HG03439 (cell line): ENCODE measurements around the gene SMAGP.
"Not testable (repeated sequence)": the region's sequence is repeated elsewhere in the genome, so short reads cannot be mapped to it uniquely, and the experiment has no call there.

Experiments
- ATAC-seq: cut with Tn5 transposase; IDR thresholded peaks from one replicate; pipeline ENCODE4 v1.9.1; 2021; ENCODE audit warnings: mild to moderate bottlenecking, moderate library complexity; ENCODE audit not compliant: unreplicated experiment

SMAGP gene

GRCh38 chr12:51265024-51265423 is 5.2 kb downstream of the SMAGP start:
- no peak for ATAC-seq

- no peak for ATAC-seq
These were observed 5.9 kb downstream of the SMAGP start for GRCh38 chr12:51264297-51264696.

- no peak for ATAC-seq
These were observed 6.9 kb downstream of the SMAGP start for GRCh38 chr12:51263341-51263740.

- ATAC-seq = no peak
These were observed 7.4 kb downstream of the SMAGP start for GRCh38 chr12:51262758-51263177.

- ATAC-seq = not testable (repeated sequence)
These were observed 10.6 kb downstream of the SMAGP start for GRCh38 chr12:51259600-51259999.

DNA sequence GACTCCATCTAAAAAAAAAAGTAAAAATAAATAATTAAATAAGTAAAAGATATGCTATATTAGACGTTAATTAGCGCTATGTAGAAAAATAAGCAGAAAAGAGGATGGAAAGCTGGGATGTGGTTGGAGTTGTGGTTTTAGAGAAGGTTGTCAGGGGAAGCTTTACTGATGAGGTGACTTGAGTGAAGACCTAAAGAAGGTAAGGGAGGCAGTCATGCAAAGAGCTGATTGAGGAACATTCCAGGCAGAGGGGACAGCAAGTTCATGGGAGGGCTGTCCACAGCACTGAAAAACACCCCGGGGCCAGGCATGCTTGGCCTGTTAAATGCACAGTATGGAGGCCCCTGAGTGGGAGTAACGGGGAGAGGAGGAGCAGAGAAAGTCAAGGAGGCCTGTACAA is 15.7 kb downstream of the SMAGP start:
- ATAC-seq = no peak

GRCh38 chr12:51253276-51253675 is 16.9 kb downstream of the SMAGP start:
- ATAC-seq = no peak

DNA sequence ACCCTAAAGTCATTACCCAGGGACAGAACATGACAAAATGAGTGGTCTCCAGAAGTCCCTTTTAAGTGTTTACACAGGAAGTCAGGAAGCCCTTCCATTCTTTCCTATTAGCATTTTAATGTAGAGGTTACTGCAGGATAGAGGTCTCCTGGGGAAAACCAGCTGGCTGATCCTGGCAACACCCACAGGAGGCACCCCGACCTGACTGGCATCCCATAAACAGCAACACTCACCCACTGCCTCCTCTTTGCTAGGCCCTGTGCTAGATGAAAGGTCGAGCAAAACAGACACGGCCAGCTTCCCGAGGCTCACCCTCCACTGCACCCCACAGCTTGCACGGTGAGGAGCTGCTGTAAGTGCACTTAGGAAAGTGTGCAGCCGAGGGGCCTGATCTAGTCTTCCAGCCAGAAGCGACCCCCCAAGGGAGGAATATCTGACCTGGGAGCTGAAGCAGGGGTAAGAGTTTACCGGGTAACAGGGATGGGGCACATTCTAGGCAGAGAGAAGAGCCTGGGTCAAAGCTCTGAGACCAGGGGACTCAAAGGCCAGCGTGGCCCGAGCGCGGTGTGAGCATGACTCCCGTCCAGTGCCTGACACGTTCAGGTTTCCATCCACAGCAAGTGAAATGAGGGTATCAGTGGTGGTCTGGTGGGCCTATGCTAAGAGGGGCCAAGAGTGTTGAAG is 22.6 kb downstream of the SMAGP start:
- ATAC-seq = no peak

DNA sequence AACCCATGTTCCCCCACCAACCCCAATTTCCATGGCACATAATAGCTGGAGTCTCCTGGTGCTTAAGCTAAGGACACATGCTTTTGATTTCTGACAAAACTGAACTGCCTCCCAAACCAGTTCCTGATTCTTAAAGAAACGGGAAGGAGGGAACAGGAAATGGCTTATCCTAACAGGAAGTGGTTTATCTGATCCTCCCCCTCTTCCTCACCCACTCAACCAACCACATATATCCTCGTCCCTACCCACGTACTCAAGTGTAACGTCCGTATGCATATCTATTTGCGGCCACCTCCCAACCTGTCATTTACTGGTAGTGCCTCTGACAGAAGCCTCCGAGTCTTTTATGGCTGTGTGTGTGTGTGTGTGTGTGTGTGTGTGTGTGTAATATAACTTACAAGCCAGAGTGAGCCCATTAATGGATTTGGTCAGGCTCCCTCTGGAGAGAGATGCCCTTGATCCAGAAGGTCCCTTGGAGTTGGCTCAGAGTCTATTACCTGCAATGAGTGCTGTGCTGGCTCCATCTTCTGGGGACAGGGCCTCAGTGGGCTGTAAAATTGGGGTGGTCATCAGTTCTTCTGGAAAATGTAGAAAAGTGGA is 23.9 kb downstream of the SMAGP start:
- ATAC-seq = no peak

DNA sequence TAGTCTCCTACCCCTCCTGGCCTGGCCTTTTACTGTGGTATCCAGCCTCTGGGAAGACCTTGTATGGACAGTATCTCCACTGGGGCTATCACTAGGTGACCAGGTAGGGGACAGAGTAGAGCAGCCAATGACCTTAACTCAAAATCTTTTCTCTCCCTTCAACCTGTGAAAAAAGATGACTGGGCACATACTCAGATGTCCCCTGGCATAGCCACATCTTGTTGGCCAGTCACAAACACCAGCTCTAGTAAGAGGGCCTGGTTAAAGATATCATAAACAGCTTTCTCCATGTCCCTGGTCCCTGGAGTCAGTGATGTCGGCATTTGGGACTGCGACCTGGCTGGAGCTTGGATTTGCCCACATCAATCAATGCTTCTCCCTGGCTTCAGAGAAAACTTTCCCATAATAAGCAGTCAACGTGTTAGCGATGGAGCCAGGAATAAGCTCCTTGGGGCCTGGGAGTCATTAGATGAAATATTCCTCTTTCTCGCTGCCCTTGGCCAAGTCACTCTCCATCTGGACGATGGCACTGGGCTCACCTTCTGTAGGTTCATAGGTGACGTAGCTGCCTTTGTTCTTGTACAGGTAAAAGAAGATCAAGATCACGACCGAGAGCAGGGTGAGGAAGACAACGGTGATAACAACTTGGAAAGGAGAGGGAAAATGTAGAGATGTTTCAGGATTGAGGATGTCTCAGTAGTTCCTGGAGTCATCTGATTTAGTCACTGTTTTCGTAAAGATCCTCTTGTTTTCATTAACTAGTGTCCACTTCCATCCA is 24.6 kb downstream of the SMAGP start:
- no peak for ATAC-seq

DNA sequence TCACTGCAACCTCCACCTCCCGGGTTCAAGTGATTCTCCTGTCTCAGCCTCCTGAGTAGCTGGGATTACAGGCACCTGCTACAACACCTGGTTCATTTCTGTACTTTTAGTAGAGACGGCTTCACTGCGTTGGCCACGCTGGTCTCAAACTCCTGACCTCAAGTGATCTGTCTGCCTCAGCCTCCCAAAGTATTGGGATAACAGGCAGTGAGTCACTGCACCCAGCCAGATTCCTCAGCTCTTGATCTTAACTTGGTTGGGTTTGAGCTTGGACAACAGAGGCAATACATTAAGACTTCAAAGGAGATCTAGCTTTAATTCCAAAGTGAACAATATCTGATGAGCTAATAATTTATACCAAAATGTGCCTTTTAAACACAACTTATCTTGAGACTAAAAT is 25.9 kb downstream of the SMAGP start:
- ATAC-seq = no peak

- no peak for ATAC-seq
These were observed 27.3 kb downstream of the SMAGP start for GRCh38 chr12:51242876-51243275.

- no peak for ATAC-seq
These were observed 28.1 kb downstream of the SMAGP start for GRCh38 chr12:51242120-51242519.

DNA sequence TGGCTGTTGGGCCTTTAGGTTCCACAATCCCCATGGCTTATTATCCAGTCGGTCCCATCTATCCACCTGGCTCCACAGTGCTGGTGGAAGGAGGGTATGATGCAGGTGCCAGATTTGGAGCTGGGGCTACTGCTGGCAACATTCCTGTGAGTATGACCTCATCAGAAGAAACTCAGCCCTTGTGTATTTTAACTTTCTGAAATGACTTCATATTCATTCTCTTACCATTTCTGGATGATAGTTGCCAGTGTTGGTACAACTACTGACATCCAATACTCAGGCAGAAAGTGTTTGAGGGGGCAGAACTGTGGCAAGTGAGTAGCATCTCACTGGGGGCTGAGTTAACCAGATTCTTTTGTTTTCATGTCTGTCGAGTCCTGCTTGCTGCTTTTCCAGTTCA is 29.2 kb downstream of the SMAGP start:
- ATAC-seq = no peak

DNA sequence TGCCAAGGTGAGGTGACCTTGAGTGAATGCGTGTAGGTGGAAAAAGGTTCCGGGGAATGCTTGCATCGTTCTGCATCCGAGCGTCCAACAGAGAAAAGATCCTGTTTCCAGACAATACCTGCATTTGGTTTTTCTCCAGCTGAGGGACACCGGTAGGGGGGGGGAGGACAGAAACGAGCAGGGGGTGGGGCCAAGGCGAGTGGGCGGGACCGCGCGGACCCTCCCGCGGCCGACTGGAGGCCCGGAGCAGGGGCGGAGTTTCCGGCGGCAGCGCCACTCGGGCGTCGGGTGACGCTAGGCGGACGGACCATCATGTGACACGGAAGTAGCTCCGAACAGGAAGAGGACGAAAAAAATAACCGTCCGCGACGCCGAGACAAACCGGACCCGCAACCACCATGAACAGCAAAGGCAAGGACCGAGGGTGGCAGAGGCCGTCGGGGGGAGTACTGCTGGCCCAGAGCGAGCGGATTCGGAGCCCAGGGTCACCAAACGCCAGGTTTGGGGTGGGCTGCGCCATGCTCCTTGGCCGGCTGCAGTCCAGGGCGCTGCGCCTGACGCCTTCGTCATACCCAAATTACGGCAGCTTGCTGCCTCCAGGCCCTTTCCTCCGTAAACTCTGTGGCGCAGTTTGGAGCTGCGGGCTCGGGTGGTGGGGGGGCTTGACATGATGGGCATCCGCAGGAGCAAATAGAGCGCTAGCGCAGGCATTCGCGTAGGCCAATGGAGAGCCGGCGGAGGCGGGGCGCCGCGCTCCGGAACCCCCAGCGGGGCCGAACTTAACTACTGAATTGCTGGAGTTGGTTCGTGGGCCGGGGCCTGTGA is 31.5 kb downstream of the SMAGP start, which contains the start of gene DAZAP2:
TSS of gene DAZAP2 (plus strand) at position 317 of the 825 bp plus-strand sequence. CDS start at position 399, 82 bp downstream.
- peak; percentile 92 for ATAC-seq

- no peak for ATAC-seq
These were observed 32.1 kb downstream of the SMAGP start for GRCh38 chr12:51238037-51238509.

DNA sequence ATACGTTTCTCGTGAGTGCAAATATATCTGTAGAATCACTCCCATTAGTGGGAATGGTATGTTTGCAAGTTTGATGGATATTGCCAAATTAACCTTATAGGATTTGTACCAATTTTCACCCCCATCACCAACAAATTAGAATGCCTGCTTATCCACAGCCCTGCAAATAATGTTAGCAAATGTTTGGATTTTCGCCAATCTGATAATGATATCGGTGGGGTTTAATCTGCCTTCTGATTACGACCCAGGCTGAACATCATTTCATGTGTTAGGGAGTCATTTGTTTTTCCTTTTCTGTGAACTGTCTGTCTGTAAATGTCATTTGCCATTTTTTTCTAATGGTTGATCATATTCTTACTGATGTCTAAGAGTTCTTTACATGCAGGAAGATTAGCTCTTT is 35.7 kb downstream of the SMAGP start:
- ATAC-seq = no peak

DNA sequence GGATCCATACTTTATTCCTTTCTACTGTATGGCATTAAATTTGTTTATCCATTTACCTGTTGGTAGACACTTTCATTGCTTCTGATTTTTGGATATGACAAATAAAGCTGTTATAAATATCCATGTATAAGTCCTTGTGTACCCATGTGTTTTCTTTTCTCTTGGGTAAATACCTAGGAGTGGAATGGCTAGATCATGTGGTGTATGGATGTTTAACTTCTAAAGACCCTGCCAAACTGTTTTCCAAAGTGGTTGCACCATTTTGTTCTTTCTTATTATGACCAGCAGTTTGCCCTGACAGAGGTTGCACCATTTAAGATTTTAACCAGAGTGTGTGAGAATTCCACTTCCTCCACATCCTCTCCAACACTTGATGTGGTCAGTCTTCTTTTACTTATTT is 37.6 kb downstream of the SMAGP start:
- ATAC-seq = no peak

DNA sequence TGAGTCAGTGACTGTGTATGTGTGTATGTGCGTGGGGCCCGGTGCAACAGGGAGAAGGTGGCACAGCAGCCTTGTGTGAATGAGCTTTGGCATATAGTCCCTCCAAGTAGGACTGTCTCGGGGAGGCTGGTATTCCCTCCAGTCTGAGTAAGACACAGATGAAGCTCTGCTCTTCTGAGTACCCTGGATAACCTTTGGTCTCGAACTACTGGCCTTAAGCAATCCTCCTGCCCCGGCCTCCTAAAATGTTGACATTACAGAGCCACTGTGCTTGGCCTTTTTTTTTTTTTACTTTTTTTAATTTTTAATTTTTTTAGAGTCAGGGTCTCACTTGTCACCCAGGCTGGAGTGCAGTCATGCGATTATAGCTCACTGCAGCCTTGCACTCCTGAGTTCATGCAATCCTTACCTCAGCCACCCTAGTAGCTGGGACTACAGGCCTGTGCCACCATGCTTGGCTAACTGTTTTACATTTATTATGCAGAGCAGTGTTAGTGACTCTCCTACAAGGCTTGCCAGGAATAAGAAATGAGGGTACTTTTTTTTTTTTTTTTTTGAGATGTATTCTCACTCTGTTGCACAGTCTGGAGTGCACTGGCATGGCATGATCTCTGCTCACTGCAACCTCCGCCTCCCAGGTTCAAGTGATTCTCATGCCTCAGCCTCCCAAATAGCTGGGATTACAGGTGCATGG is 41.0 kb downstream of the SMAGP start:
- ATAC-seq = no peak

DNA sequence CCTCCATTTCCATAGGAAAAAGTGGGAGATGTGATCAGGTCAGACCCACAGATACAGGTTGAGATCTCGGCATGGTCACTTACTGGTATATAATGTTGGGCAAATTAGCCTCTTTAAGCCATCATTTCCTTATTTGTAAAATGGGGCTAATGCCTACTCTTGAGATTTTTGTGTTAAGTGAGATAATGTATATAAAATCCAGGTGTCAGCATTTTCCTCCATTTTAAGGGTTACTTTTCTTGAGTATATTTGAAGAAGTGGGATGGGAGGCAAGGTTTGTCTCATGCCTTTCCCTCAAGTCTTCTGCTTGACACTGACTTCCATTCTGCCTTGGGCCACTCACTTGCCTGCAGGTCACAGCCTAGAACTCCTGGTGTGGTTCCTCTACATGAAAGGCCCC is 42.3 kb downstream of the SMAGP start:
- no peak for ATAC-seq
